HUDEP-2 (cell line): ENCODE results near the gene MORN3.
"Not testable (repeated sequence)": the region's sequence is repeated elsewhere in the genome, so short reads cannot be mapped to it uniquely, and the experiment has no call there.

Source experiments
- DNase-seq, 76 experiments: peaks; one replicate each; lab custom pipeline; 2025; ENCODE audit not compliant: unreplicated experiment in 76 of 76; lab: John Stamatoyannopoulos, UW

Gene MORN3

DNA sequence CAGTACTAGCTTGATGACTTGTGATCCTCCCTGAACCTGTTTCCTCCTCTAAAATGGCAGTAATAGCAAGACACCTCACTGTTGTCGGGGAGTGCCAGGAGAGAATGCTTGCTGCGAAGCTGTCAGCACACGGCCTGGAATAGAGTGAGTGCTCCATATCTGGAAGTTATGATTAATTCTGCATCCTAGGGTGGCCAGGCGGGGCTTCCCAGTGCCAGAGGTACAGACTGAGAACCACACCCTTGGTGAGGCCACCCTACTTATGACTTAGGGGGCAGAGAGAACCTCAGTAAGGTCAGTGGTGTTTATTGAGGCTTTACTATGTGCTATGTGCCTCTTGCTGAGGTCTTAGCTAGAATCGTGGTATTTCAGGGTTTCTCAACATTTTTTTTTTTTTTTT lies 20.1 kb downstream of the MORN3 start:
- peak in 2 of 76 experiments; percentile 4 to 18 for DNase-seq

DNA sequence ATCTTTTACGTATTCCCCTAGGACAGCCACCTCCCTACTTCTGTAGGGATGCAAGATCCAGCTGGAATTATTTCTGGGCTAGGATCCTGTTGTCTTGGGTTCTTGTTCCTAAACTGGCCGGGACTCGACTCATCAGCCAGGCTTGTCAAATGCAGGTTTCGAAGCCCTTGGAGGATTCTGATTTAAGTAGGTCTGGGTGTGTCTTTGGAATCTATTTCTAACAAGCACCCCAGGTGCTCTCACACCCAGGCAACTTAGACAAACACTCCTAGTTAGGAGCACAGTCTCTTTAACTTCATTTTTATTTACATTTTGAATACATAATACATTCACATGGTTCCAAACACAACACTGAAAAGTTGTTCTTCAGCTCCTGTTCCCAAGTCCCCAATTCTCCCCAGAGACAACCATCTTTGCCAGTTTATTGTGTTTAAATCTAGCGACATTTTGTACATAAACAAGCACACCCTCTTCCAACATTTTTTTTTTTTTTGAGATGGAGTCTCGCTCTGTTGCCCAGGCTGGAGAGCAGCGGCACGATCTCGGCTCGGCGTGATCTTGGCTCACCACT lies 20.9 kb downstream of the MORN3 start:
- no peak for DNase-seq

- no peak for DNase-seq
Observed at GRCh38 chr12:121641343-121641630, 28.2 kb downstream of the MORN3 start.

- DNase-seq: no peak
Observed at GRCh38 chr12:121638298-121639202, 30.9 kb downstream of the MORN3 start.

- DNase-seq: peak in 6 of 76 experiments; percentile 12 to 36 (median 18)
Observed at GRCh38 chr12:121637231-121637914, 32.1 kb downstream of the MORN3 start.

DNA sequence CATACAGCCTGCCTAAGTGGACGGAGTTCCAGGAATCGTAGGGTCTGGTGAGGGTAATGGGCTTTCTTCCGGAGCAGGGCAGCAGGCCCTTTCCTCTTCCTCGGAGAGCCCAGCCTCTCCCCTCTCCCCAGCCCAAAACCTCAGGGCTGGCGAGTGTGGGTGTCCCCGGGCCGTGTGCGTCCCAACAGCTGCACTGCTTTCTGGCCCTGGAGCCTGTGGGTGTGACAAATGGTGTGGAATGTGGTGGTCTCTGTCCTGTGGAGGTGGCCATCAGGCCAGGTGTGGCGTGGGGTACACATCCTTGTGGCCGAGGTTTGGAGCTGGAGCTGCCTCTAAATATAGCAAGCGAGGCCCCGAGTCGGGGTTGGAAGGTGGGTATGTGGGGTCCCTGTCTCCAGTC lies 34.6 kb downstream of the MORN3 start:
- DNase-seq: no peak

- not testable (repeated sequence) for DNase-seq
Observed at GRCh38 chr12:121633833-121634196, 35.6 kb downstream of the MORN3 start.

- no peak for DNase-seq
Observed at GRCh38 chr12:121632069-121632970, 37.1 kb downstream of the MORN3 start.

DNA sequence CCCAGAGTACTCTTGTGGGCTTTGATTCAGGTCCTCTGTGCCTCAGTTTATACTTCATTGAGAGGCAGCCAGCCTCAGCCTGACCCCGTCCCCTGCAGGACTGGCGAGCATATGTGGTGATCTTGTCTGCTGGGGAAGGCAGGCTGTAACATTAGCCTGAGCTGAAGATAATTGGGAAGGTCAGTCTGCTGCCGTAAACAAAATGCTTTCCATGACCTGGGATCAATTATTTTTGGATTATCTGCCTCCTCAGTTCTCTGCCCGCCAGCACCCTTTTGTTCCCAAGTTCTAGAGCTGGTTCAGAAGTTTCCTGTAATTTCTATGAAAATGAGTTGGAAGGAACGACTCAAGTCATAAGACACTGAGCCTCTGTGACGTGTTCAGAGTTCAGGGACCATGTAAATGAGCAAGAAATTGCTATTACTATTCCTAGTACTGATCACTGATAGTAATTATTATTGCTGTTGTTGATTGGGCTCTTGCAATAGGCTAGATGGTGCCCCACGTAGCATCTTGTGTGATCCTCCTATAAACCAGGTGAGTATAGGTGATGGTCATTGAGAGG lies 38.6 kb downstream of the MORN3 start:
- DNase-seq: no peak

DNA sequence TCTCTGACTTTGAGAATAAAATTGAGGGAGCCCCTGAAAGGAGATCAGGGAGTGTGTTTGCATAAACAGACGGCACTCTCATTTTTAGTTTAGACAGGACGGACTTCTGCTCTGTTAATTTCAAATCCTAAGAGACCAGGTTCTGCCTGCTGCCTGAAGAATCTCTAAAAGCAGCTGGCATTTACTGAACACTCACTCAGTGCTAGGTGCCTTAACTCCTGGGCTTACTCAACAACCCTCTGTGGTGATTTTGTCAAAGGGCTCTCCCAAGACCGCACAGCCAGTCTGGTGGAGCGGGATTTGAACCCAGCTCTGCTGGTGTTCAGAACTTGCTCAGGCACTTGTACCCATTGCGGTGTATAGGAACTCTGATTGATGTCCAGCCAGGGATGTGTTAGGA lies 40.9 kb downstream of the MORN3 start:
- DNase-seq: no peak

DNA sequence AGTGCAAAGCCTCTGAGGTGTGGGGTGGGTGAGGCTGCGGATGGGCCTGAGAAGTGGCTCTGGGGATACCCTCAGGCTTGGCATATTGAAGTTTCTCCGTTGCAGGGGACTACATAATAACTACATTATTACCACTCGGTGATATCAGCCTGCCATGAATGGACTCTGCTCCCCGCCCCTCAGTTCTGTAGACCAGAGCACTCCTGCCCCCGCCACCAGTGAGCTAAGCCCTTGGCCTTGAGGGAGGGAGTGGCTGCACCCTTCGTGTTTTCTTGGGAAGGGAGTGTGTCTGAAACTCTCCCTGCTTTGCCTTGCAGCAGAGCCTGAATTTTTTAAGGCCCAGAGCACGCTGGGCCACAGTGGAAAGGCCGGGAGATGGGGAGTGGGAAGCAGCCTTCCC lies 41.4 kb downstream of the MORN3 start:
- DNase-seq: peak in 8 of 76 experiments; percentile 3 to 30 (median 9)

DNA sequence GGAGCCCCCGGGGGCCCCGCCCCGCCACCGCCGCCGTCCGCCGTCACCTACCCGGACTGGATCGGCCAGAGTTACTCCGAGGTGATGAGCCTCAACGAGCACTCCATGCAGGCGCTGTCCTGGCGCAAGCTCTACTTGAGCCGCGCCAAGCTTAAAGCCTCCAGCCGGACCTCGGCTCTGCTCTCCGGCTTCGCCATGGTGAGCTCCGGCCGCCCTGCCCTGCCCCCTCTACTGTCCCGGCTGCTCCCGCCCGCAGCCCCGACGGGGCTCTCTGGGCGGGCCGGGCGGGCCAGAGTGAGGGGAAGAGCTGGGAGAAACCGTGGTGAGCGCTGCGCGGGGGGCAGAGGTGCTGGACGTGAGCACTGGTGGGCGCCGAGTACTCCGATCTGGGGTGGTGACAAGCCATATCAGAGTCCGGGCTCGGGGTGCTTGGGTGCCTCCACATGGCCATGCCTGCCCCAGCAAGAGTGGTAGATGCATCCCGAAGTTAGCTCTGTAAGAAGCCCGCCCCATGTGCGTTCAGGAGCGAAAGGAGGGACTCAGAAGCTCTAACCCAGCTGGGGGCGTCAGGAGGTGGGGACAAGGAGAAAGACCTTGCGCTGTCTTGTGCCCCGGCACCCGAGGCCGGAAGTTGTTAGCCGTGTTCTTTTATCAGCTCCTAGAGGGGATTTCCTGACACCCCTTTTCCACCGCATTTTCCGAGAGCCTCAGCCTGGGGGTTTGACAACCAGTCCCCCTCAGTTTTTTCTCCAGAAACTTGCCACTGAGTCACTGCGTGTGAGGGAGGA lies 42.4 kb downstream of the MORN3 start:
- DNase-seq: peak in 49 of 76 experiments; percentile 5 to 78 (median 40)

DNA sequence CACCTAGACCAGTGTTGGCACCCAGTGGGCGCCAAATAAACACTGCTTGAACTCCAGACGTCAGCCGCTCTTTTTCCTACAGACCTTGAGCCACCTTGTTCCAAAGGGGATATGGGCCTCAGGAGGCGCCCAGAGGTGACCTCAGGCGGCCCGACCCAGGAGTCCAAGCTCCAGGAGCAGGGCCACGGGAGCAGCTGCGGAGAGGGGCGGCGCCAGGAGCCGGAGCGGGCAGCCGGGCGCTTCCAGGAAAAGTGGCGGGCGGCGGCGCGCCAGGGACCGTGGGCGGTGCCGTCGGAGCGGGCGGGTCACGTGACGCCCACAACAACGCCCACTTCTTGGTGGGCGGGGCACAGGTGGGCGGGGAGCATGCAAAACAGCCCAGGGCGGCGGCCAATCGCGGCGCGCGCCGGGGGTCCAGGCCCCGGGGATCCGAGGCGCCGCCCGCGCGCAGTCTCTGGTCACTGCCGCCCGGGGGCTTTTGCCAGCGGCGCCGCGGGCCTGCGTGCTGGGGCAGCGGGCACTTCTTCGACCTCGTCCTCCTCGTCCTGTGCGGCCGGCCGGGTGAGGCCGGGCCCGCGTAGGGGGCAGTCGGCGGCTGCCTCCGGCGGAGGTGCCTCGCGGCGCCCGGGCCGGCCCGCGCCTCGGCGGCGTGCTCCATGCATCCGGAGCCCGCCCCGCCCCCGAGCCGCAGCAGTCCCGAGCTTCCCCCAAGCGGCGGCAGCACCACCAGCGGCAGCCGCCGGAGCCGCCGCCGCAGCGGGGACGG lies 43.2 kb downstream of the MORN3 start, which contains the start of gene ORAI1:
ORAI1 (plus strand) TSS at position 444 of the 766 bp plus-strand sequence.
- DNase-seq: peak; percentile 16 to 97 (median 91)

DNA sequence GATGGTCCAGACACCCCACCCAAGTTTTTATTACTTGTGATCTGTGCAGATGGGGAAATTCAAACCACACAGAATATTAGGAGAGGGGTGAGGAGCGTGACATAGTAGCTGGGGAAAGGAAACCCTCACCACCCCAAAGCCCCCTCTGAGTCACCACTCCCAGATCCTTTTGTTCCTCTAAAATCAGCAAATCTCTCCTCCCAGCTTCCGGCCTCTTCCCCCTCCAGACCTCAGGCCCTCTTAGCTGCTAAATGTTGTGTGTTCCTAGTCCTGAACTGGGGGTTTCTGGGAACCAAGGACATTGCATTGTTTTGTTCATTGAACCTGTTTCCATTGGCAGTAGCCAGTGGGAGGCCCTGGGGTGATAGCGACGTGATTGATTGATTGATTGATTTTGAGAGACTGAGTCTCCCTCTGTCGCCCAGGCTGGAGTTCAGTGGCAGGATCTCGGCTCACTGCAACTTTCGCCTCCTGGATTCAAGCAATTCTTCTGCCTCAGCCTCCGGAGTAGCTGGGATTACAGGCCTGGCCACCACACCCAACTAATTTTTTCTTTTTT lies 49.0 kb downstream of the MORN3 start:
- DNase-seq: no peak

DNA sequence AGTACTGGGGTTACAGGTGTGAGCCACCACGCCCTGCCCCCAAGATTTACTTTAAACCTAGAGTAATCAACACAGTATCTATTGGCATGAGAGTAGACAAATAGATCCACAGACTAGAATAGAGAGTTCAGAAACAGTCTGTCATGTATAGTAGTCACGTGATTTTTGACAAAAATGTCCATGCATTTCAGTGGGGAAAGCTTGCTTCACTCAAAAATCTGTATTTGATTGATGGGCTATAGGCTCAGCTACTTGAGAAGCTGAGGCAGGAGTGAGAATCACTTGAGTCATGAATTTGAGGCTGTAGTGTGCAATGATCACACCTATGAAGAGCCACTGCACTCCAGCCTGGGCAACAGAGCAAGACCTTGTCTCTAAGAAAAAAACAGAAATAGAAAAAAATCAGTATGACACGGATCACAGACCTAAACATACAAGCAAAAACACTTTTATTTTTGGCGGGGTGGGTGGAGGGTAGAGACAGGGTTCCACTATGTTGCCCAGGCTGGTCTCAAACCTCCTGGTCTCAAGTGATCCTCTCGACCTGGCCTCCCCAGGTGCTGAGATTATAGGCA lies 50.7 kb downstream of the MORN3 start:
- no peak for DNase-seq

- DNase-seq: no peak
Observed at GRCh38 chr12:121614872-121615467, 54.5 kb downstream of the MORN3 start.

GRCh38 chr12:121613462-121613861 lies 56.0 kb downstream of the MORN3 start:
- DNase-seq: no peak

DNA sequence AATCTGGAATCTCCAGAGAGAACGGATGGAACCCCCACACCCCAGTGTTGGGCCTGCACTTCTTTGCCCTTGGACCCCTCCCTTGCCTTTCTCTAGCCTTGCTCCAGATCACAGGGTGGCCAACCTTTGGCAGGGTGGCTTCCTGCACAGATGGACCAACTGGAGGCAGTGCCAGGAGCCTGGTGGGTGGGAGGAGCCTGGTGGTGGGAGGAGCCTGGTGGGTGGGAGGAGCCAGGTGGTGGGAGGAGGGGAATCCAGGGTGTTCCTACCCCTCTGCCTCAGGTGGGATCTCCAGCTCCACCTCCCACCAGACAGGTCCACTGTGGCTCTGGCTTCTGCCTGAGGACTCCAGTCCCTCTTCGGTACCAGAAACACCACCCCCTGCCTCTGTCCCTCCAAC lies 58.1 kb downstream of the MORN3 start:
- peak in 18 of 76 experiments; percentile 4 to 37 (median 20) for DNase-seq
